Testis (tissue), 2 donors: ENCODE measurements around the gene LSMEM2.

Source experiments
- POLR2A ChIP-seq: fragments of 450-650 bp; IDR thresholded peaks from one replicate; pipeline ENCODE4 v1.6.1; 2017; ENCODE audit warnings: antibody characterized with exemption, mild to moderate bottlenecking, moderate library complexity
- TF ChIP-seq, protein P1 (sequence below), 3 experiments: fragments of 450-650 bp in 2 of 3; fragments of 200-600 bp in 1 of 3; sonication (generic) in 1 of 3; IDR thresholded peaks; one replicate each; pipeline ENCODE4 v1.5.1; 2016 to 2019; ENCODE audit warnings: antibody characterized with exemption in 3 of 3, mild to moderate bottlenecking in 2 of 3, moderate library complexity in 1 of 3

DNA sequence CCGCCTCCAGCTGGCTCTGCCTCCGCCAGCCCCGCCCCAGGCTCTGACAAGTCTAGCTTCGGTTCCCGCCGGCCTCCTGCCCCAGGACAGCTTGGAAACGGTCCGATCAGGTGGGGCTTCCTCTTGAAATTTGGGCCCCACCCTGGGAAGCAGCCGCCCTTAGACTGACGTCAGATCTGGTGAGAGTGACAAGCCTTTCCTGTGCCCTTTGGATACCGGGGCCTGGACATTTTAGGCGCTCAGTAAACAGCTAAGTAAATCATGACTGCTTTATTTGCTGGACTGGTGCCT, 20.7 kb downstream of the LSMEM2 start:
- TF ChIP-seq, protein P1, sequence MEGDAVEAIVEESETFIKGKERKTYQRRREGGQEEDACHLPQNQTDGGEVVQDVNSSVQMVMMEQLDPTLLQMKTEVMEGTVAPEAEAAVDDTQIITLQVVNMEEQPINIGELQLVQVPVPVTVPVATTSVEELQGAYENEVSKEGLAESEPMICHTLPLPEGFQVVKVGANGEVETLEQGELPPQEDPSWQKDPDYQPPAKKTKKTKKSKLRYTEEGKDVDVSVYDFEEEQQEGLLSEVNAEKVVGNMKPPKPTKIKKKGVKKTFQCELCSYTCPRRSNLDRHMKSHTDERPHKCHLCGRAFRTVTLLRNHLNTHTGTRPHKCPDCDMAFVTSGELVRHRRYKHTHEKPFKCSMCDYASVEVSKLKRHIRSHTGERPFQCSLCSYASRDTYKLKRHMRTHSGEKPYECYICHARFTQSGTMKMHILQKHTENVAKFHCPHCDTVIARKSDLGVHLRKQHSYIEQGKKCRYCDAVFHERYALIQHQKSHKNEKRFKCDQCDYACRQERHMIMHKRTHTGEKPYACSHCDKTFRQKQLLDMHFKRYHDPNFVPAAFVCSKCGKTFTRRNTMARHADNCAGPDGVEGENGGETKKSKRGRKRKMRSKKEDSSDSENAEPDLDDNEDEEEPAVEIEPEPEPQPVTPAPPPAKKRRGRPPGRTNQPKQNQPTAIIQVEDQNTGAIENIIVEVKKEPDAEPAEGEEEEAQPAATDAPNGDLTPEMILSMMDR (IDR thresholded peaks at IDR 0.05) = no peak
- no peak for TF ChIP-seq POLR2A
